Stimulated activated CD4-positive, alpha-beta T cell treated with anti-CD3 and anti-CD28 coated beads, Interleukin-1b, Interleukin-23, amount 100 ng/mL, for 24 hours (primary cell): ENCODE data around the gene FNDC11.
"Not testable (repeated sequence)": the region's sequence is repeated elsewhere in the genome, so short reads cannot be mapped to it uniquely, and the experiment has no call there.

ENCODE experiments used
- DNase-seq, 4 experiments: peaks; one replicate each; pipeline ENCODE4 v3.0.0-alpha.2; 2020; ENCODE audit warnings: low read depth in 4 of 4, low spot score in 1 of 4

FNDC11 gene

GRCh38 chr20:63597651-63598478 lies 43.9 kb downstream of the FNDC11 start:
- DNase-seq, result no peak

DNA sequence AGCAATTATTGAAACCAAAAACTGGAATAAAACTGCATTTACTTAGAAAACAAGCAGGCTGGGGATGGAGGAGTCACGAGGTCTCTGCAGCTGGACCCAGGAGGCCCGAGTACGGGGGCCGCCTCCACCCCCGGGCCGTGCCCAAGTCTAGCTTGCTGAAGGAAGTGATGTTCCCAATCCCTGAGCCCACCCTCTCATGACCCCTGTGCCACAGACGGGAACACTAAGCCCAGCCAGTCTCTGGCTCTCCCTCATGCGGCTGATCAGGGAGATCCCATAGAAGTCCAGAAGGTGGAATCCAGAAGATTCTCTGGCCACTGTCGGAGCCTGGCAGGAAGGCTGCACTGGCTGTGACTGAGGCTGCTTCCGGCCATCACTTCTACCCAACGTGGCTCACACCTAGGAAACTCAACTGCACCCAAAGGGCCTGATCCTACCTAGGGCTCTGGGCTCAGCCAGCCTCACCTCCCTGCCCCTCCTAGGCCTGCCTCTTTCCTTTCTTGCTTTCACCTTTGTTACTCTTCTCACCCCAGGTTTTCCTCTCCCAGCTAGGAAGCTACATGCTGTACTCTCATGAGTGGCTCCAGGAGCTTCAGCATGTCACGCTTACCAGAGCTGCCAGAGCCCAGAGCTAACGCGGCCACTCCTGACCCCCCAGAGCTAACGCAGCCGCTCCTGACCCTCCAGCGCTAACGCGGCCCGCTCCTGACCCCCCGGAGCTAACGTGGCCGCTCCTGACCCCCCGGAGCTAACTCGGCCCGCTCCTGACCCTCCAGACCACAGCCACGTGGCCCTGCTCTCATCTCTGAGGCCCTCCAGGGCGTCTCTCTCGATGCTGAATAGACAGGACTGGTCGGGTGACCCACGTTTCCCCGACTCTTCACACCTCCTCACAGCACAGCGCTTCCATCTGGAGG lies 44.8 kb downstream of the FNDC11 start:
- no peak for DNase-seq

DNA sequence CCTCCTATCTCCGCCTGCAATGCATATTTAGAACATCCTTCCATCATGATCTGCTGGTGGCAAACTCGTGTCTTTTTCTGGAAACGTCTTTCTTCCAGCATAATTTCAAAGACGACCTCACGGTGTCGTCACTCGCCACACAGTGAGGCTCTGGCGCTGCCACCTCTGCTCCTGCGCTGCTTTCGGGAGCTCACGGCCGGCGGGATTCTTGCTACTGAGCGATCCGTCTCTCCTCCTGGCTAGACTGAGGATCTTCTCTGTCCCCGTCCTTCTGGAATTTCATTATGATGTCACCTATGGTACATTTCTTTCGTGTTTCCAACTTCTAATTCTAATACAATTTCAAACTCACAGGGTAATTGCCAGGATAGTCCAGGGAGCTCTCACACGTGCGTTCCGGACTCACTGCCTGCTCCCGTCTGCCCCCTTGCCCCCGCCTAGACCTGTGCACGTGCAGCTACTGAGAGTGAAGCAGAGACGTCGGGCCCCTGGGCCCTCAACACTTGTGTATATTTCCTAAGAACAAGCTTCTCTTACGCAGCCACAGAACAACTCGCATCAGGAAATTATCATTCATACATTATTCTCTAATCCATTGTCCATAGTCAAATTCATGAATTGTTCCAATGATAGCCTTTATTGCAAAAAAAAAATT lies 45.6 kb downstream of the FNDC11 start:
- no peak for DNase-seq

- DNase-seq, result not testable (repeated sequence)
These were observed 47.7 kb downstream of the FNDC11 start for GRCh38 chr20:63601679-63602078.

- no peak for DNase-seq
These were observed 48.4 kb downstream of the FNDC11 start for GRCh38 chr20:63602321-63602720.
